Keratinocyte (primary cell): ENCODE results near the gene ADAMTS17.
"Not testable (repeated sequence)": the region's sequence is repeated elsewhere in the genome, so short reads cannot be mapped to it uniquely, and the experiment has no call there.

Experiments used
- CTCF ChIP-seq, 3 experiments: IDR thresholded peaks in 1 of 3; conservative IDR thresholded peaks in 1 of 3; optimal IDR thresholded peaks in 1 of 3; 2 replicates in 2 of 3; 3 replicates in 1 of 3; pipeline versions ENCODE3 to v1.5.1; 2011; ENCODE audit warnings: low read length in 3 of 3, mild to moderate bottlenecking in 3 of 3, moderate library complexity in 2 of 3, control low read depth in 1 of 3, inconsistent platforms in 1 of 3; ENCODE audit not compliant: insufficient read depth in 2 of 3; ENCODE audit errors: extremely low read depth in 1 of 3
- EZH2 ChIP-seq: IDR thresholded peaks from one replicate; pipeline ENCODE4 v1.6.1; 2012; ENCODE audit warnings: inconsistent platforms, mild to moderate bottlenecking, low read length, moderate library complexity

GRCh38 chr15:100084042-100084821, 257.5 kb downstream of the ADAMTS17 start:
- TF ChIP-seq CTCF (optimal IDR thresholded peaks at IDR 0.05 in 1 of 3, IDR thresholded peaks at IDR 0.05 in 1 of 3, conservative IDR thresholded peaks at IDR 0.05 in 1 of 3; ENCODE audit: extremely low read depth in 1 of 3, insufficient read depth in 2 of 3, low read length in 3 of 3); EZH2: not testable (repeated sequence)
